Neural cell (in vitro differentiated cells): ENCODE measurements around the gene TMEM269. TPM values are rescaled to one million over a fixed set of nuclear protein-coding genes. Genes with fewer than 3 reads are reported as not detected.

Experiments
- H2AFZ ChIP-seq: fragments of 200-600, 300-800 bp; sonication (generic), shearing (Covaris generic); 2 replicates; pipeline ENCODE4 v1.6.0; 2014; ENCODE audit warnings: low read depth, mild to moderate bottlenecking, antibody characterized with exemption, low read length, moderate library complexity
- H3F3A ChIP-seq: fragments of 200-600 bp; shearing (Covaris generic); 2 replicates; pipeline ENCODE4 v1.6.1; 2016; ENCODE audit warnings: mild to moderate bottlenecking, moderate library complexity, mixed read lengths, antibody characterized with exemption, low read length; ENCODE audit not compliant: insufficient read depth, poor library complexity, severe bottlenecking
- H3K27ac ChIP-seq: fragments of 200-600, 300-800 bp; sonication (generic), shearing (Covaris generic); 2 replicates; pipeline ENCODE4 v1.5.1; 2014; ENCODE audit warnings: mild to moderate bottlenecking, low read length, moderate library complexity
- H3K27me3 ChIP-seq: fragments of 300-800, 200-600 bp; sonication (generic), shearing (Covaris generic); 2 replicates; pipeline ENCODE4 v1.6.0; 2014; ENCODE audit warnings: mild to moderate bottlenecking, low read depth, low read length, moderate library complexity; ENCODE audit not compliant: insufficient read depth
- H3K36me3 ChIP-seq: fragments of 300-800, 200-600 bp; sonication (generic), shearing (Covaris generic); 2 replicates; pipeline ENCODE4 v1.5.1; 2014; ENCODE audit warnings: mild to moderate bottlenecking, antibody characterized with exemption, low read length, moderate library complexity; ENCODE audit not compliant: insufficient read depth
- H3K4me2 ChIP-seq: fragments of 300-800, 200-600 bp; sonication (generic), shearing (Covaris generic); 2 replicates; pipeline ENCODE4 v1.6.0; 2014; ENCODE audit warnings: mild to moderate bottlenecking, low read length
- H3K4me3 ChIP-seq: fragments of 300-800, 200-600 bp; sonication (generic), shearing (Covaris generic); 2 replicates; pipeline ENCODE4 v1.5.1; 2014; ENCODE audit warnings: mild to moderate bottlenecking, low read length, moderate library complexity
- H3K79me2 ChIP-seq: fragments of 200-600 bp; shearing (Covaris generic); replicated peaks from 2 replicates; pipeline ENCODE4 v1.6.0; 2014; ENCODE audit warnings: mild to moderate bottlenecking, low read length, moderate library complexity; ENCODE audit not compliant: insufficient read depth
- H3K9ac ChIP-seq: fragments of 300-800, 200-600 bp; sonication (generic), shearing (Covaris generic); 2 replicates; pipeline ENCODE4 v1.6.1; 2016; ENCODE audit warnings: mild to moderate bottlenecking, low read length, mixed read lengths
- H3K9me2 ChIP-seq: fragments of 200-600 bp; shearing (Covaris generic); 2 replicates; pipeline ENCODE4 v1.6.1; 2016; ENCODE audit warnings: mild to moderate bottlenecking, low read length, mixed read lengths; ENCODE audit not compliant: insufficient read depth
- H3K9me3 ChIP-seq: fragments of 200-600, 300-800 bp; sonication (generic), shearing (Covaris generic); 2 replicates; pipeline ENCODE4 v1.6.1; 2016; ENCODE audit warnings: mild to moderate bottlenecking, mixed run types, low read length, moderate library complexity, mixed read lengths
- H4K20me1 ChIP-seq: fragments of 200-600 bp; shearing (Covaris generic); 2 replicates; pipeline ENCODE4 v1.6.1; 2016; ENCODE audit warnings: mild to moderate bottlenecking, mixed run types; ENCODE audit not compliant: insufficient read depth
- CTCF ChIP-seq: fragments of 450-650 bp; IDR thresholded peaks from 2 replicates; pipeline ENCODE4 v1.5.1; 2014; ENCODE audit warnings: antibody characterized with exemption, mild to moderate bottlenecking, moderate library complexity; ENCODE audit not compliant: poor library complexity, severe bottlenecking
- EP300 ChIP-seq: fragments of 450-650 bp; conservative IDR thresholded peaks from 2 replicates; pipeline ENCODE4 v1.6.1; 2014; ENCODE audit warnings: antibody characterized with exemption, mild to moderate bottlenecking, moderate library complexity; ENCODE audit not compliant: poor library complexity, severe bottlenecking
- EZH2 ChIP-seq: fragments of 200-600, 300-800 bp; shearing (Covaris generic), sonication (generic); IDR thresholded peaks from 2 replicates; pipeline ENCODE4 v1.6.1; 2014; ENCODE audit warnings: antibody characterized with exemption, low read length, borderline replicate concordance, mild to moderate bottlenecking; ENCODE audit not compliant: insufficient read depth, poor library complexity, severe bottlenecking
- MXI1 ChIP-seq: fragments of 450-650 bp; conservative IDR thresholded peaks from 2 replicates; pipeline ENCODE4 v1.6.1; 2014; ENCODE audit warnings: antibody characterized with exemption, mild to moderate bottlenecking; ENCODE audit not compliant: poor library complexity, severe bottlenecking
- POLR2AphosphoS5 ChIP-seq: IDR thresholded peaks from 2 replicates; pipeline ENCODE4 v1.6.1; 2012
- RAD21 ChIP-seq: fragments of 450-650 bp; conservative IDR thresholded peaks from 2 replicates; pipeline ENCODE4 v1.6.1; 2014; ENCODE audit warnings: antibody characterized with exemption, mild to moderate bottlenecking, moderate library complexity
- REST ChIP-seq: IDR thresholded peaks from 2 replicates; pipeline ENCODE4 v1.6.1; 2012; ENCODE audit warnings: borderline replicate concordance
- SMC3 ChIP-seq: fragments of 450-650 bp; conservative IDR thresholded peaks from 2 replicates; pipeline ENCODE4 v1.6.1; 2014; ENCODE audit warnings: antibody characterized with exemption, mild to moderate bottlenecking, moderate library complexity; ENCODE audit not compliant: poor library complexity
- TAF1 ChIP-seq: IDR thresholded peaks from 2 replicates; pipeline ENCODE4 v1.6.1; 2012; ENCODE audit warnings: low read depth
- polyA minus RNA-seq: library from RNA; depleted of rRNA, polyadenylated mRNA; stranded (reverse); fragments of >200 nt; gene quantifications from 2 replicates; pipeline ENCODE4 v1.2.3, GENCODE V29; 2014
- polyA plus RNA-seq: library from polyadenylated mRNA; depleted of rRNA; stranded (reverse); fragments of >200 nt; gene quantifications from 2 replicates; pipeline ENCODE4 v1.2.3, GENCODE V29; 2014

The TMEM269 gene
- polyA plus RNA-seq (1.1 and 1.9 TPM in 2 replicates), polyA minus RNA-seq (1.6 and 1.7 TPM in 2 replicates)

- no peak within 1 kb of the TSS for H3K4me2 ChIP-seq
- no peaks in the 10 kb centered on the region for H3K9me2 ChIP-seq
- no peak within 1 kb of the TSS for H3K9ac ChIP-seq
- no peaks in the 10 kb centered on the region for H3K27me3 ChIP-seq
- no peaks in the 10 kb centered on the region for H3K79me2 ChIP-seq
- no peaks in the 10 kb centered on the region for H4K20me1 ChIP-seq
- no peak within 1 kb of the TSS for H3K4me3 ChIP-seq
- no peak within 1 kb of the TSS for H2AFZ ChIP-seq
- TF ChIP-seq EZH2 = no peak
- TF ChIP-seq SMC3 = no peak
- TF ChIP-seq RAD21 = no peak
- TF ChIP-seq CTCF = no peak
- no peak for TF ChIP-seq EP300
- TF ChIP-seq MXI1 = no peak
- no peak for TF ChIP-seq TAF1
- TF ChIP-seq REST = no peak
- TF ChIP-seq POLR2AphosphoS5 = no peak
- H3F3A ChIP-seq = no peaks in the 10 kb centered on the region
- H3K9me3 ChIP-seq = no peaks in the 10 kb centered on the region
- H3K27ac ChIP-seq = no peak within 1 kb of the TSS
- H3K36me3 ChIP-seq = no peaks in the 10 kb centered on the region
Observed at GRCh38 chr1:42784946-42785693, at the start of gene TMEM269. TMEM269 (plus strand) TSS chr1:42784991; CDS start chr1:42789894, 4,903 bp downstream.

GRCh38 chr1:42735056-42735455 lies 49.7 kb upstream of the TMEM269 start:
- H3K36me3 ChIP-seq = no peaks in the 10 kb centered on the region
- no peaks in the 10 kb centered on the region for H3K27me3 ChIP-seq
- no peaks in the 10 kb centered on the region for H4K20me1 ChIP-seq
- TF ChIP-seq MXI1 (no peak), SMC3 (no peak), EP300 (no peak), REST (no peak), RAD21 (no peak)
- no peak overlapping the region for H3K4me3 ChIP-seq
- H3K4me2 ChIP-seq = no peak overlapping the region
- no peak overlapping the region for H2AFZ ChIP-seq
- H3K27ac ChIP-seq = no peak overlapping the region
- H3K79me2 ChIP-seq = no peaks in the 10 kb centered on the region
- H3K9me2 ChIP-seq = no peaks in the 10 kb centered on the region
- no peaks in the 10 kb centered on the region for H3K9me3 ChIP-seq
- H3K9ac ChIP-seq = no peak overlapping the region
- H3F3A ChIP-seq = no peaks in the 10 kb centered on the region
